ENCODE measurements around the gene FAM72B. TPM values are rescaled to one million over a fixed set of nuclear protein-coding genes. Genes with fewer than 3 reads are reported as not detected.
A peak's percentile ranks its signal among the peaks of the same experiment; 100 is the strongest.
"Not testable (repeated sequence)": the region's sequence is repeated elsewhere in the genome, so short reads cannot be mapped to it uniquely, and the experiment has no call there.

FAM72B gene
- total RNA-seq, 3 donors from 2014 or later (not counting 1 experiment from before 2014, with no cell fraction given): 0.40 to 1.9 (median 1.0) TPM

DNA sequence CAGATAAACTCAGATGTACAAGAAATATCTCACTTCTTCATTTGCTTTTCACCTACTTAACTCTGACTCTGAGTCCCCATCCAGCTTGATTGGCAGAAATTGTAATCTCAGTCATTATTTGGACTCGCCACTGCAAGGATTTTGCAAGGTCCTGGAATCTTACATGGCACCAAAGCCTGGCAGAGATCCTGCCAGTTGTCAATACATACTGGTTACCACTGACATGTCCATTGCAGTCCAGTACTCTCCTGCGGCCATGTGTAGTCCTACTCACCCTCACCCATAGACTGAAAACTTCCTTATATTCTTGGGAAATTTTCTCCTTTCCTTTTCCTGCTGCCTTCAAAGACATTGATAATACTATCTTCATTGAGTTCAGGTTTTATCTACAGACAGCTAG, 29.3 kb downstream of the FAM72B start:
- H3K27me3 Mint-ChIP-seq (ENCODE audit: low read depth in 2 of 2); H3K36me3 Mint-ChIP-seq; H3K4me3 ChIP-seq (ENCODE audit: low read length); H3K27ac ChIP-seq (ENCODE audit: low read length); H3K27ac Mint-ChIP-seq; ATAC-seq; intact Hi-C loops (cut with micrococcal nuclease); H3K4me1 Mint-ChIP-seq; H3K27me3 ChIP-seq (ENCODE audit: control insufficient read depth, insufficient read depth, low read length); H3K9me3 Mint-ChIP-seq; H3K4me1 ChIP-seq (ENCODE audit: control insufficient read depth, insufficient read depth, low read length); DNase-seq; H3K9me3 ChIP-seq (ENCODE audit: control insufficient read depth, insufficient read depth, low read length); H3K4me3 Mint-ChIP-seq; H3K36me3 ChIP-seq (ENCODE audit: control insufficient read depth, insufficient read depth, low read length): not testable (repeated sequence)
- WGBS (ENCODE audit: insufficient coverage): 88% methylated on average over 1 of the region's 2 CpGs

- H3K9me3 ChIP-seq (ENCODE audit: control insufficient read depth, insufficient read depth, low read length); H3K4me1 ChIP-seq (ENCODE audit: control insufficient read depth, insufficient read depth, low read length); H3K27me3 ChIP-seq (ENCODE audit: control insufficient read depth, insufficient read depth, low read length); H3K36me3 Mint-ChIP-seq; intact Hi-C loops (cut with micrococcal nuclease); H3K27me3 Mint-ChIP-seq (ENCODE audit: low read depth in 2 of 2); DNase-seq; H3K36me3 ChIP-seq (ENCODE audit: control insufficient read depth, insufficient read depth, low read length); H3K4me1 Mint-ChIP-seq; ATAC-seq; H3K27ac ChIP-seq (ENCODE audit: low read length); H3K9me3 Mint-ChIP-seq; H3K27ac Mint-ChIP-seq; H3K4me3 ChIP-seq (ENCODE audit: low read length); H3K4me3 Mint-ChIP-seq: not testable (repeated sequence)
These were observed 31.4 kb downstream of the FAM72B start for GRCh38 chr1:121152788-121153187.

DNA sequence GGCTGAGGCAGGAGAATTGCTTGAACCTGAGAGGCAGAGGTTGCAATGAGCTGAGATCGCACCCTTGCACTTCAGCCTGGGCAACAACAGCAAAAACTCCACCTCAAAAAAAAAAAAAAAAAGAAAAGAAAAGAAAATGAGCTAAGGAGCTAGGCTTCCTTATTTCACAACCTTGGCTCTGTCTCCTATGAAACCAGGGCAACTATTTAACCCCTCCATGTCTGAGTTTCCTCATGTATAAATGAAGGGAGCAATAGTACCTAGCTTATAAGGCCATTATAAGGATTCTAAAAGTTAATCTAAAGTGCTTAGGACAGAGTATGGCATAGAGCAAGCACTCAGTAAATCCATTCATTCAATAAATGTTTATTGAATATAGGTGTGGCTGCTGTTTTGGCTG, 32.8 kb downstream of the FAM72B start:
- H3K4me1 ChIP-seq (ENCODE audit: control insufficient read depth, insufficient read depth, low read length); DNase-seq; H3K4me1 Mint-ChIP-seq; H3K9me3 Mint-ChIP-seq; ATAC-seq; intact Hi-C loops (cut with micrococcal nuclease); H3K36me3 ChIP-seq (ENCODE audit: control insufficient read depth, insufficient read depth, low read length); H3K27ac ChIP-seq (ENCODE audit: low read length); H3K36me3 Mint-ChIP-seq; H3K4me3 Mint-ChIP-seq; H3K27me3 Mint-ChIP-seq (ENCODE audit: low read depth in 2 of 2); H3K27ac Mint-ChIP-seq; H3K9me3 ChIP-seq (ENCODE audit: control insufficient read depth, insufficient read depth, low read length); H3K27me3 ChIP-seq (ENCODE audit: control insufficient read depth, insufficient read depth, low read length); H3K4me3 ChIP-seq (ENCODE audit: low read length): not testable (repeated sequence)
- no CpG with 5 or more reads among the region's 1 CpG for WGBS (ENCODE audit: insufficient coverage)

GRCh38 chr1:121148489-121149190, 35.5 kb downstream of the FAM72B start:
- intact Hi-C loops (cut with micrococcal nuclease); H3K27me3 ChIP-seq (ENCODE audit: control insufficient read depth, insufficient read depth, low read length); H3K36me3 Mint-ChIP-seq; H3K27me3 Mint-ChIP-seq (ENCODE audit: low read depth in 2 of 2); H3K4me3 Mint-ChIP-seq; DNase-seq; H3K4me3 ChIP-seq (ENCODE audit: low read length); H3K4me1 ChIP-seq (ENCODE audit: control insufficient read depth, insufficient read depth, low read length); H3K9me3 Mint-ChIP-seq; H3K9me3 ChIP-seq (ENCODE audit: control insufficient read depth, insufficient read depth, low read length); H3K27ac Mint-ChIP-seq; H3K27ac ChIP-seq (ENCODE audit: low read length); H3K4me1 Mint-ChIP-seq; H3K36me3 ChIP-seq (ENCODE audit: control insufficient read depth, insufficient read depth, low read length): not testable (repeated sequence)
- WGBS (ENCODE audit: insufficient coverage): no CpG with 5 or more reads among the region's 9 CpGs
- peak in 2 of 3 donors; percentile 57 to 73 for ATAC-seq

DNA sequence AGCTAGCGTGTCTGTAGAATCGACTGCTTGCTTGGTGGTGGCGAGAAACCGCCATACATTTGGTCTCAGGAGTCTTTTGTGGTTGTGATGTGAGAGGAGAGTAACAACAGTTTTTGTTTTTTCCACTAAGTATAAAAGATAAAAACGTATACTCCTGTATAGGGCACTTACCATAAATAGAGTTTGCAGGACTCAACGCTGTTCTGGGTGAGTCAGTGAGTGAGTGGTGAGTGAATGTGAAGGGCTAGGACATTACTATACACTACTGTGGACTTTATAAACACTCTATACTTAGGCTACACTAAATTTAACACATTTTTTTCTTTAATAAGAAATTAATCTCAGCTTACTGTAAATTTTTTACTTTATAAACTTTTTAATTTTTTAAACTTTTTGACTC, 43.7 kb downstream of the FAM72B start:
- H3K27ac Mint-ChIP-seq; intact Hi-C loops (cut with micrococcal nuclease); H3K4me1 ChIP-seq (ENCODE audit: control insufficient read depth, insufficient read depth, low read length); DNase-seq; H3K4me3 Mint-ChIP-seq; H3K27me3 ChIP-seq (ENCODE audit: control insufficient read depth, insufficient read depth, low read length); H3K36me3 ChIP-seq (ENCODE audit: control insufficient read depth, insufficient read depth, low read length); H3K4me1 Mint-ChIP-seq; H3K9me3 ChIP-seq (ENCODE audit: control insufficient read depth, insufficient read depth, low read length); H3K27ac ChIP-seq (ENCODE audit: low read length); H3K36me3 Mint-ChIP-seq; H3K4me3 ChIP-seq (ENCODE audit: low read length); H3K27me3 Mint-ChIP-seq (ENCODE audit: low read depth in 2 of 2); H3K9me3 Mint-ChIP-seq; ATAC-seq: not testable (repeated sequence)
- no CpG with 5 or more reads among the region's 6 CpGs for WGBS (ENCODE audit: insufficient coverage)

GRCh38 chr1:121131494-121131893, 52.6 kb downstream of the FAM72B start:
- intact Hi-C loops (cut with micrococcal nuclease); H3K27ac ChIP-seq (ENCODE audit: low read length); DNase-seq; H3K4me3 Mint-ChIP-seq; H3K36me3 Mint-ChIP-seq; H3K4me1 Mint-ChIP-seq; H3K27me3 ChIP-seq (ENCODE audit: control insufficient read depth, insufficient read depth, low read length); H3K27ac Mint-ChIP-seq; H3K36me3 ChIP-seq (ENCODE audit: control insufficient read depth, insufficient read depth, low read length); H3K27me3 Mint-ChIP-seq (ENCODE audit: low read depth in 2 of 2); H3K9me3 Mint-ChIP-seq; ATAC-seq; H3K4me3 ChIP-seq (ENCODE audit: low read length); H3K4me1 ChIP-seq (ENCODE audit: control insufficient read depth, insufficient read depth, low read length); H3K9me3 ChIP-seq (ENCODE audit: control insufficient read depth, insufficient read depth, low read length): not testable (repeated sequence)
- no CpG with 5 or more reads among the region's 1 CpG for WGBS (ENCODE audit: insufficient coverage)

GRCh38 chr1:121118480-121118824, 65.7 kb downstream of the FAM72B start:
- H3K36me3 Mint-ChIP-seq; H3K9me3 ChIP-seq (ENCODE audit: control insufficient read depth, insufficient read depth, low read length); H3K27ac Mint-ChIP-seq; H3K4me1 Mint-ChIP-seq; H3K27me3 ChIP-seq (ENCODE audit: control insufficient read depth, insufficient read depth, low read length); H3K9me3 Mint-ChIP-seq; H3K4me1 ChIP-seq (ENCODE audit: control insufficient read depth, insufficient read depth, low read length); H3K27ac ChIP-seq (ENCODE audit: low read length); H3K4me3 ChIP-seq (ENCODE audit: low read length); H3K36me3 ChIP-seq (ENCODE audit: control insufficient read depth, insufficient read depth, low read length); intact Hi-C loops (cut with micrococcal nuclease); DNase-seq; H3K27me3 Mint-ChIP-seq (ENCODE audit: low read depth in 2 of 2): not testable (repeated sequence)
- peak in 2 of 3 donors; percentile 33 to 53 for ATAC-seq
- WGBS (ENCODE audit: insufficient coverage): 24% methylated on average over 3 of the region's 20 CpGs
- H3K4me3 Mint-ChIP-seq: peak overlapping the region; percentile 65
